ENCODE data around the gene UPP1. TPM values are rescaled to one million over a fixed set of nuclear protein-coding genes. Genes with fewer than 3 reads are reported as not detected.

The UPP1 gene
- total RNA-seq, 1 donor from 2014 or later: 10.6 TPM

GRCh38 chr7:48109848-48110663 lies 21.0 kb downstream of the UPP1 start:
- H3K27ac Mint-ChIP-seq: peak overlapping the region; percentile 62
- TF ChIP-seq CTCF (IDR thresholded peaks at IDR 0.05; ENCODE audit: unreplicated experiment): peak; percentile 98
- peak; percentile 85 for DNase-seq (ENCODE audit: low spot score, unreplicated experiment)
- H3K36me3 Mint-ChIP-seq (ENCODE audit: insufficient read depth): peaks cover 7% of the 10 kb centered on the region
- H3K4me3 Mint-ChIP-seq (ENCODE audit: low read depth): no peak overlapping the region
- no peaks in the 10 kb centered on the region for H3K9me3 Mint-ChIP-seq (ENCODE audit: low read depth)
- no peaks in the 10 kb centered on the region for H3K27me3 Mint-ChIP-seq
- peaks cover 17% of the 10 kb centered on the region for H3K4me1 Mint-ChIP-seq (ENCODE audit: low read depth)

- TF ChIP-seq CTCF (IDR thresholded peaks at IDR 0.05; ENCODE audit: unreplicated experiment): no peak
- peaks cover 17% of the 10 kb centered on the region for H3K4me1 Mint-ChIP-seq (ENCODE audit: low read depth)
- H3K27ac Mint-ChIP-seq: no peak overlapping the region
- no peaks in the 10 kb centered on the region for H3K27me3 Mint-ChIP-seq
- H3K36me3 Mint-ChIP-seq (ENCODE audit: insufficient read depth): peaks cover 6% of the 10 kb centered on the region
- no peak for DNase-seq (ENCODE audit: low spot score, unreplicated experiment)
- no peak overlapping the region for H3K4me3 Mint-ChIP-seq (ENCODE audit: low read depth)
- H3K9me3 Mint-ChIP-seq (ENCODE audit: low read depth): no peaks in the 10 kb centered on the region
These were observed 21.8 kb downstream of the UPP1 start for GRCh38 chr7:48110868-48111267.

GRCh38 chr7:48111596-48111995 lies 22.5 kb downstream of the UPP1 start:
- no peak overlapping the region for H3K27ac Mint-ChIP-seq
- H3K4me1 Mint-ChIP-seq (ENCODE audit: low read depth): peaks cover 17% of the 10 kb centered on the region
- H3K9me3 Mint-ChIP-seq (ENCODE audit: low read depth): no peaks in the 10 kb centered on the region
- no peak for TF ChIP-seq CTCF (IDR thresholded peaks at IDR 0.05; ENCODE audit: unreplicated experiment)
- H3K27me3 Mint-ChIP-seq: no peaks in the 10 kb centered on the region
- H3K4me3 Mint-ChIP-seq (ENCODE audit: low read depth): no peak overlapping the region
- peaks cover 5% of the 10 kb centered on the region for H3K36me3 Mint-ChIP-seq (ENCODE audit: insufficient read depth)
- DNase-seq (ENCODE audit: low spot score, unreplicated experiment): no peak

GRCh38 chr7:48112401-48113165 lies 23.5 kb downstream of the UPP1 start:
- TF ChIP-seq CTCF (IDR thresholded peaks at IDR 0.05; ENCODE audit: unreplicated experiment): no peak
- Mint-ChIP-seq H3K9me3 (ENCODE audit: low read depth) (no peaks in the 10 kb centered on the region), H3K27ac (no peak overlapping the region), H3K4me1 (ENCODE audit: low read depth) (peaks cover 17% of the 10 kb centered on the region), H3K4me3 (ENCODE audit: low read depth) (no peak overlapping the region), H3K36me3 (ENCODE audit: insufficient read depth) (peaks cover 1% of the 10 kb centered on the region), H3K27me3 (no peaks in the 10 kb centered on the region)
- no peak for DNase-seq (ENCODE audit: low spot score, unreplicated experiment)

GRCh38 chr7:48113275-48113674 lies 24.2 kb downstream of the UPP1 start:
- H3K36me3 Mint-ChIP-seq (ENCODE audit: insufficient read depth): peaks cover 1% of the 10 kb centered on the region
- no peak for TF ChIP-seq CTCF (IDR thresholded peaks at IDR 0.05; ENCODE audit: unreplicated experiment)
- DNase-seq (ENCODE audit: low spot score, unreplicated experiment): no peak
- no peak overlapping the region for H3K4me3 Mint-ChIP-seq (ENCODE audit: low read depth)
- H3K27me3 Mint-ChIP-seq: no peaks in the 10 kb centered on the region
- no peaks in the 10 kb centered on the region for H3K9me3 Mint-ChIP-seq (ENCODE audit: low read depth)
- H3K27ac Mint-ChIP-seq: no peak overlapping the region
- peaks cover 17% of the 10 kb centered on the region for H3K4me1 Mint-ChIP-seq (ENCODE audit: low read depth)
